Heart left ventricle (tissue), 13 donors: ENCODE data around the gene CRYBG3.

Source experiments
- POLR2A ChIP-seq, 2 donors: fragments of 450-650 bp; IDR thresholded peaks; one replicate each; pipeline ENCODE4 v1.6.1; 2017; ENCODE audit warnings: antibody characterized with exemption in 2 of 2, mild to moderate bottlenecking in 2 of 2, moderate library complexity in 2 of 2
- TF ChIP-seq, protein P1 (sequence below), 12 donors: fragments of 200-600 bp; sonication (generic) in 4 of 12; IDR thresholded peaks; one replicate each; pipeline versions ENCODE4 v1.5.0 to v1.8.0; 2018 to 2022; ENCODE audit warnings: antibody characterized with exemption in 12 of 12, mild to moderate bottlenecking in 5 of 12
- donor health status: ischemic (EF 13 %, LVEDD 7.1; RV severe dilation, severe dysfunction).
- donor health status: DM: no; HTN: yes; CAD: no.
- donor health status: DM: no; HTN: no; CAD: no.
- donor health status: ischemic (EF 25% LVEDD 6.9; RV normal size, moderate dysfunction).
- donor health status: ischemic (EF 25% LVEDD 5.7; RV mildly dilated, moderate dysfunction).
- donor health status: ischemic (EF 35%, LVEDD 5.7; RV mildly dilated, moderate dysfunction).
- donor health status: nonischemic (EF 11% LVEDD 7.7; RV severe dilation, severe dysfunction).
- donor health status: DM: yes; HTN: yes; CAD: no.
- donor health status: PGD.
- donor health status: ischemic (EF 29% LVEDD 5.4; RV normal size, mild dysfunction).
- donor health status: nonischemic (EF 23%, LVEDD 6.1; RV moderate dilation, normal function).

DNA sequence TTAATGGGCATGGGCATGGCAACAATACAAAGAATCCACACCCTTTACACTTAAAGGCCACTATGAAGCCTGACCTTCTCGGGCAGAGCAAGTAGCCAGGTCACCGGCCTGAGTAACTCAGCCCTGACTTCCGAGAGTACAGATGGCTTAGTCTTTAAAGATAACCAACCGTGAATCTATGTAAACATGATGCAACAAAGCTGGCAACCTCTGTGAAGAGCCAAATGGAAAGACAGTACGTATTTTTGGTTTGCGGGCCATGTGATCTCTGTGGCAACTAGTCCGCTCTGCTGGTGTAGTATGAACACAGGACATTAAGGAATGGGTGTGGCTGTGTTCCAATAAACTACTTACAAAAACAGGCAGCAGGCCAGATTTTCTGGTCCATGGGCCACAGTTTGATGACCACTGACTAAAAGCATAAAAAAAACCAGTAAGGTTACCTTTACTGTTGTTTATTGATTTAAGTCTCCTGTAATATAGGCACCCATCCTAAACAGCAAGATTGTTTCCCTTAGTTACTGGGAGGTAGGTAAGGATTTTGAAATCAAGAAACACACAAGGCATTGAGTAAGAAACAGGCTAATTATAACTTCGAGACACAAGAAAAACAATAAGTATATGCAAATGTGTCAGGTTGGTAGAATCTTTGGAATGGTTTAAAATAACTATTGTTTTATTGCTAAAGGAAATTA, 136.0 kb downstream of the CRYBG3 start:
- TF ChIP-seq, protein P1, sequence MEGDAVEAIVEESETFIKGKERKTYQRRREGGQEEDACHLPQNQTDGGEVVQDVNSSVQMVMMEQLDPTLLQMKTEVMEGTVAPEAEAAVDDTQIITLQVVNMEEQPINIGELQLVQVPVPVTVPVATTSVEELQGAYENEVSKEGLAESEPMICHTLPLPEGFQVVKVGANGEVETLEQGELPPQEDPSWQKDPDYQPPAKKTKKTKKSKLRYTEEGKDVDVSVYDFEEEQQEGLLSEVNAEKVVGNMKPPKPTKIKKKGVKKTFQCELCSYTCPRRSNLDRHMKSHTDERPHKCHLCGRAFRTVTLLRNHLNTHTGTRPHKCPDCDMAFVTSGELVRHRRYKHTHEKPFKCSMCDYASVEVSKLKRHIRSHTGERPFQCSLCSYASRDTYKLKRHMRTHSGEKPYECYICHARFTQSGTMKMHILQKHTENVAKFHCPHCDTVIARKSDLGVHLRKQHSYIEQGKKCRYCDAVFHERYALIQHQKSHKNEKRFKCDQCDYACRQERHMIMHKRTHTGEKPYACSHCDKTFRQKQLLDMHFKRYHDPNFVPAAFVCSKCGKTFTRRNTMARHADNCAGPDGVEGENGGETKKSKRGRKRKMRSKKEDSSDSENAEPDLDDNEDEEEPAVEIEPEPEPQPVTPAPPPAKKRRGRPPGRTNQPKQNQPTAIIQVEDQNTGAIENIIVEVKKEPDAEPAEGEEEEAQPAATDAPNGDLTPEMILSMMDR (IDR thresholded peaks at IDR 0.05): no peak
- no peak for TF ChIP-seq POLR2A (IDR thresholded peaks at IDR 0.05)
